BLaER1 (cell line): ENCODE measurements around the gene NAA38.

ENCODE experiments used
- H3K27ac ChIP-seq: shearing (Covaris generic); formaldehyde crosslinking; 2 replicates; pipeline ENCODE4 v1.8.1; 2022
- H3K27me3 ChIP-seq: shearing (Covaris generic); formaldehyde crosslinking; 2 replicates; pipeline ENCODE4 v1.8.1; 2022
- H3K36me3 ChIP-seq: shearing (Covaris generic); formaldehyde crosslinking; 2 replicates; pipeline ENCODE4 v1.8.1; 2022
- H3K4me1 ChIP-seq: shearing (Covaris generic); formaldehyde crosslinking; 2 replicates; pipeline ENCODE4 v1.8.1; 2022
- H3K4me2 ChIP-seq: shearing (Covaris generic); formaldehyde crosslinking; 2 replicates; pipeline ENCODE4 v1.8.1; 2022
- H3K4me3 ChIP-seq: shearing (Covaris generic); formaldehyde crosslinking; 2 replicates; pipeline ENCODE4 v1.8.1; 2022
- H3K9ac ChIP-seq: shearing (Covaris generic); formaldehyde crosslinking; 2 replicates; pipeline ENCODE4 v1.8.1; 2022
- H3K9me3 ChIP-seq: shearing (Covaris generic); formaldehyde crosslinking; 2 replicates; pipeline ENCODE4 v1.8.1; 2022
- H4K20me1 ChIP-seq: shearing (Covaris generic); formaldehyde crosslinking; 2 replicates; pipeline ENCODE4 v1.8.1; 2022
- Cebpa-rat ChIP-seq: shearing (Covaris generic); IDR thresholded peaks from 2 replicates; pipeline ENCODE4 v1.8.1; 2022

The NAA38 gene

DNA sequence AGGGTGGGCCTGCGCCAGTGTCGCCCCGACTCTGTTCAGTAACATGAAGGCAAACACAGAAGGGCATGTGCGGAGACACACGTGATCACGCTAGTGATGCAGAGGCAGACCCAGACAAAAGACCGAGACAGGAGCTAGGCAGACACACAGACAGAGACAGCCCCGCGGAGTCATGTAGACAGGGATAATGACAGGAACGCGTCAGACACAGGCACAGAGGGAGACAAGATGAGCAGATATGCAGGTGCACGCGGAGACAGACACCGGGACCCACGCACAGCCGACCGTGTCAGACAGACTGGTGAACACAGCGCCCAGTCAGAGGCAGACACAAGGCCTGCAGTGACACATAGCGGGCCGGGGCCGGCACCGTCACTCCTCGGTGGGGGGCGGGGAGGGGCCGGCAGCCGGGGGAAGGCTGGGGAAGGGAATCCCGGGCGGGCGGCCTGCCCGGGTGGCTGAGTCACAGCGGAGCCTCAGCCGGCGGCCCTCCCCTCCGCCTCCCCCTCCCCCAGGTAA, 15.9 kb downstream of the NAA38 start:
- Histone ChIP-seq H3K36me3 (peaks cover 29% of the 10 kb centered on the region), H4K20me1 (peaks cover 74% of the 10 kb centered on the region), H3K27ac (peak overlapping the region; percentile 94), H3K4me2 (peak overlapping the region; percentile 99), H3K9ac (peak overlapping the region; percentile 91), H3K27me3 (no peaks in the 10 kb centered on the region), H3K9me3 (no peaks in the 10 kb centered on the region), H3K4me1 (peaks cover 50% of the 10 kb centered on the region), H3K4me3 (peak overlapping the region; percentile 78)
- TF ChIP-seq Cebpa-rat, result no peak

DNA sequence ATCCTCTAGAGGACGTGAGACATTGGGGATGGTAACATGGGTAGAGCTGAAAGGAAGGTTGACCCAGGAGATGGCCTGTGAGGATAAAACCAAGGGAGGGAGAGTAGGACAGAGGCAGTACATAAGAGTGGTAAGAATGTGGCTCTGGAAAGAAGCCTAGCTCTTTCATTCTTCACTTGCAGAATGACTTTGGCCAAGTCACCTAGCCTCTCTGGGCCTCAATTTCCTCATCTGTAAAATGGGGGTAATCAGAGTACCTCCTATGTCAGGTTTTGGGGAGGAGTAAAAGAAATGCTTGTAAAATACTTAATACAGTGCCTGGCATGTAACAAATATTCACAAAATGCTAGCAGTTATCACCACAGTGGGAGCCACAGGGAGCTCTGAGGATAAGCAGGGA, 16.5 kb downstream of the NAA38 start:
- H3K27me3 ChIP-seq, result no peaks in the 10 kb centered on the region
- peaks cover 23% of the 10 kb centered on the region for H3K36me3 ChIP-seq
- no peaks in the 10 kb centered on the region for H3K9me3 ChIP-seq
- peak overlapping the region; percentile 99 for H3K4me2 ChIP-seq
- peak overlapping the region; percentile 78 for H3K4me3 ChIP-seq
- peak overlapping the region; percentile 94 for H3K27ac ChIP-seq
- H3K4me1 ChIP-seq, result peaks cover 50% of the 10 kb centered on the region
- peak overlapping the region; percentile 91 for H3K9ac ChIP-seq
- peaks cover 68% of the 10 kb centered on the region for H4K20me1 ChIP-seq
- no peak for TF ChIP-seq Cebpa-rat

DNA sequence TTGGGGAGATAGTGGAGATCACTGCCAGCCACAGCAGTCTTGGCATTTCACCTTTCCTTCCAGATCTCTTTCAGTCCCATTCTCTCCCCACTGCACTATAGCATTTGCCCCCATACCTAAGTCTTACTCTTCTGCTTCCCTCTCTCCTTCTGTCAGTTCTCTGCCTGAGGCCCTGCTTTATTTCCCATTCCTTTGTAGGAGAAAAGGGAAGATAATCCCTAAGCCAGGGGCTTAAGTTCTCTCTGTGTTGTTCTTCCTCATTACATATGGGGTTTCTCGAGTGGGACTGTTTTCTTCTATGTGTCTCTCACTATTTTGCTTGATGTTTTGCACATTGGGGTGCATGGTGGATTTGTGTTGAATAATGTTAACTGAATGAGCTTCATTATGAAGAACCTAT, 16.9 kb downstream of the NAA38 start:
- peaks cover 47% of the 10 kb centered on the region for H3K4me1 ChIP-seq
- H4K20me1 ChIP-seq, result peaks cover 64% of the 10 kb centered on the region
- no peak for TF ChIP-seq Cebpa-rat
- peak overlapping the region; percentile 94 for H3K27ac ChIP-seq
- H3K4me2 ChIP-seq, result peak overlapping the region; percentile 99
- H3K4me3 ChIP-seq, result peak overlapping the region; percentile 78
- H3K9ac ChIP-seq, result peak overlapping the region; percentile 91
- no peaks in the 10 kb centered on the region for H3K9me3 ChIP-seq
- peaks cover 19% of the 10 kb centered on the region for H3K36me3 ChIP-seq
- H3K27me3 ChIP-seq, result no peaks in the 10 kb centered on the region

DNA sequence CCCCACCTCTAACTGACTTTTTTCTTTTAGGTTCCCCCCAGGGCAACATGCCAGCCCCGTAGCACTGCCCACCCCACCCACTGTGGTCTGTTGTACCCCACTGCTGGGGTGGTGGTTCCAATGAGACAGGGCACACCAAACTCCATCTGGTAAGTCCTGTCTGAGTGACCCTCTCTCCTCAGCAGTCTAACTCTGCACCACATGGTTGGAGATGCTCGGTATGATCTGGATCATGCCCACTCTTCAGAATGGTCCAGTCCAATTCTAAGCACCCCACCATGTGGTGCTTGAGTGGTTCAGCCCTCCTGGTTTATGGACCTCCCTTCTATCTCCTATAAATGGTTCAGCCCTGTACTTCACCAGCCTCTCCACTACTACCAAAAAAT, 17.5 kb downstream of the NAA38 start:
- Histone ChIP-seq H3K27ac (peak overlapping the region; percentile 84), H3K9ac (peak overlapping the region; percentile 91), H3K27me3 (no peaks in the 10 kb centered on the region), H3K36me3 (peaks cover 13% of the 10 kb centered on the region), H3K4me2 (peak overlapping the region; percentile 99), H3K4me1 (peaks cover 42% of the 10 kb centered on the region), H4K20me1 (peaks cover 58% of the 10 kb centered on the region), H3K4me3 (peak overlapping the region; percentile 78; the same call in 1 of the 2 replicates), H3K9me3 (no peaks in the 10 kb centered on the region)
- TF ChIP-seq Cebpa-rat, result no peak

DNA sequence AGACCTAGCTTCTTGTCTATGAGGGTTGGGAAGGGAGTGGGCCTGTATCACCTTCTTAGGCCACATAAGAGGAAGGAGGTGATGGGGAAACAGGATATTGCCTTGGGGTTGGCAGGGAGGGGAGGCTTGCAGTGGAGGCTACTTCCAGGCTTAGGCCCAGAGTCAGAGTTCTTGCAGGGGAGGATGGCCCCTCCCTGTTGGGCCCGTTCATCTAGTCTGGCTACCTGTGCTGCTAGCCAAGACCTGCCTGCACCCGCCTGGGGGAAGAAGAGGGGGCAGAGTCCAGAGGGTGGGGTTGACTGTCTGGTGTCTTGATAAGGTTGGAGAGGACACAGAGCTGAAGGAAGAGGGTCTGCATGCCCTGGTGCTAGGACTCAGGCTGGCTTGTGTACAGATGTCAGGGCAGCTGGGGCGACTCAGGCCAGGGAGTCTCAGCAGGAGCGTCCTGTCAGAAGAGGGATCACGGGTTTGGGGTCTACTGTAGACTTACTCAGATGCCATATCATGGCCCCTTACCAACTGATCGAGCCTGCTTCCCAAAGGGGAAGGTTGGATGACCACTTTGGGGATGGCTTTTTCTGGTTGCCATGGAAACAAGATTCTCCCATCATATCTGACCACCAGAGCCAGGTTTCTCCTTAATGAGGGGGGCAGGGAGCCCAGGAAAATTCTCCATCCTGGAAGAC, 18.0 kb downstream of the NAA38 start:
- H4K20me1 ChIP-seq, result peaks cover 53% of the 10 kb centered on the region
- peaks cover 13% of the 10 kb centered on the region for H3K36me3 ChIP-seq
- no peaks in the 10 kb centered on the region for H3K27me3 ChIP-seq
- no peak for TF ChIP-seq Cebpa-rat
- H3K4me3 ChIP-seq, result peak overlapping the region; percentile 78
- H3K9me3 ChIP-seq, result no peaks in the 10 kb centered on the region
- peak overlapping the region; percentile 84 for H3K27ac ChIP-seq
- H3K9ac ChIP-seq, result peak overlapping the region; percentile 91
- H3K4me1 ChIP-seq, result peaks cover 40% of the 10 kb centered on the region
- H3K4me2 ChIP-seq, result peak overlapping the region; percentile 99

DNA sequence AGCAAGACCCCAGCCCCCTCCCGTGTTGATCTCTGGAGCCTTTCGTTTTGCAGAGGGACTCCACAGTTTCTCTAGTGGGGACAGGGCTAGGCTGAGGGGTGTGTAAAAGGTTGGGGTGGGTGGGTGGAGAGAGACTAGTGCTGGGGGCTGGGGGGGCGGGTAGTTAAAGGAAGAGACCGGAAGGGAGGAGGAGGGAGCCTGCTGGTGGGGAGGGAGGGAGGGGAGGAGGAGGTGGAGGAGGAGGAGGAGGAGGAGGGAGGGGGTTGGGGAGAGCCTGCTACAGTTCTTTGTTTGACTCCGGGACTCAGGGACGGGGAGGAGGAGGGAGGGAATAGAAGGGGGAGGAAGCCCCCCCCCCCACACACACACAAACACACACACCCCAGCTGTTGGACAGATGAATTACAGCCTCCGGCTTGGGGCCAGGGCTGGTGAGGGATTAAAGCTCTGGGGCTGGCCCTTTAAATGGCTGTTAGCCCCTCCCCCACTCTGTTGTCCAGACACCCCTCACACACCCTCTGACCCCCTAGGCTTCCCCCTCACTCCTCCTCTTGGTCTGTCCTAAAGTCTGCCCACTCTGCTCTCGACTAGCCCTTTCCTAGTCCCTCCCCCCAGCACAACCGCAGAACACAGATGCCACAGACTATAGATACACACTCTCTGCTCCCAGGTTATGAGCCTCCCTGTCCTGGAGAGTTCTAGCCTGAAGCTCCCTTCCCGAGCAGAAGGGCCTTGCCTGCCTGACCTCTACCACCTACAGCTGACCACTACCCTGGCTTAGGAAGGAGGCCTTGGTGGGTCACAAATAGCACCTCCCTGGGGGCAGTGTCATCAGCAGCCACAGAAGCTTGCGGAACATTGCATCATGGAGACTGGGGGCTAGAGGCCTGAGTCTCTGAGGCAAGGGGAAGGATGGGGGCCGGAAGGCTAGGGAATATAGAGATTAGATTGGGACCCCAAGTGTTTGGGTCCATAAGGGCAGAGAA, 19.0 kb downstream of the NAA38 start:
- peak; percentile 83 for TF ChIP-seq Cebpa-rat
- peaks cover 13% of the 10 kb centered on the region for H3K36me3 ChIP-seq
- H3K27me3 ChIP-seq, result no peaks in the 10 kb centered on the region
- H3K4me1 ChIP-seq, result peaks cover 42% of the 10 kb centered on the region
- peak overlapping the region; percentile 84 for H3K4me3 ChIP-seq
- H4K20me1 ChIP-seq, result peaks cover 44% of the 10 kb centered on the region
- peak overlapping the region; percentile 99 for H3K4me2 ChIP-seq
- peak overlapping the region; percentile 96 for H3K27ac ChIP-seq
- no peaks in the 10 kb centered on the region for H3K9me3 ChIP-seq
- H3K9ac ChIP-seq, result peak overlapping the region; percentile 91

DNA sequence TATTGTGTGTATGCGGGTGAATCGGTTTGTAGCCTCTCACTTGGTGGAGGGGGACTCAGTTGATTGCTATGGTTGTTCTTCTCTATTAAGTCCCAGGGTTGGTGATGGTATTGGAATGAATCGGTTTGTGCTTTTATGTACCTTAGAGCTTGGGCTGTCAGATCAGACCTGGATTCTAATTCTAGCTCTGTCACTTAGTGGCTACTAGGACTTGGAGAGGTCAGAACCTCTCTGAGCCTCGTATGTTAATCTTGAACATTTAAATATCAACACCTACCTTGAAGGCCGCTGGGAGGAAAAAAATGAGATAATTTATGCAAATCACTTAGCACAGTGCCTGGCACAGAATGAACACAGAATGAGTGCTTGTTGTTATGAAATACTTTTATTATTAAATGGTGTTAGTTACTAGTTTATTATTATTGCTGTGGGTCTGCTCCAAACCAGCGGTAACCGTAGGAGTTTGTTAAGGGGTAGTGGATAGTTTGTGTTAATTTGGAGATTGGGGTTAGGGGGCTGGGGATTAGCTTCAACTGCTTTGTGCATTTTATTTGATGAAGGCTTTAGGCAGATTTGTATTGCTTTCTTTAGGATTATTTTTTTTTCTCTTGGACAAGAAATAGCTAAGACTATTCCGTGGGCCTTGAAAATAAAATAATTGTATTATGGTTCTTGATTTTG, 19.8 kb downstream of the NAA38 start:
- Histone ChIP-seq H3K27me3 (no peaks in the 10 kb centered on the region), H3K9ac (peak overlapping the region; percentile 90), H3K4me2 (peak overlapping the region; percentile 97), H3K9me3 (no peaks in the 10 kb centered on the region), H4K20me1 (peaks cover 35% of the 10 kb centered on the region), H3K27ac (peak overlapping the region; percentile 96), H3K4me1 (peaks cover 51% of the 10 kb centered on the region), H3K36me3 (peaks cover 13% of the 10 kb centered on the region), H3K4me3 (peak overlapping the region; percentile 84)
- no peak for TF ChIP-seq Cebpa-rat

DNA sequence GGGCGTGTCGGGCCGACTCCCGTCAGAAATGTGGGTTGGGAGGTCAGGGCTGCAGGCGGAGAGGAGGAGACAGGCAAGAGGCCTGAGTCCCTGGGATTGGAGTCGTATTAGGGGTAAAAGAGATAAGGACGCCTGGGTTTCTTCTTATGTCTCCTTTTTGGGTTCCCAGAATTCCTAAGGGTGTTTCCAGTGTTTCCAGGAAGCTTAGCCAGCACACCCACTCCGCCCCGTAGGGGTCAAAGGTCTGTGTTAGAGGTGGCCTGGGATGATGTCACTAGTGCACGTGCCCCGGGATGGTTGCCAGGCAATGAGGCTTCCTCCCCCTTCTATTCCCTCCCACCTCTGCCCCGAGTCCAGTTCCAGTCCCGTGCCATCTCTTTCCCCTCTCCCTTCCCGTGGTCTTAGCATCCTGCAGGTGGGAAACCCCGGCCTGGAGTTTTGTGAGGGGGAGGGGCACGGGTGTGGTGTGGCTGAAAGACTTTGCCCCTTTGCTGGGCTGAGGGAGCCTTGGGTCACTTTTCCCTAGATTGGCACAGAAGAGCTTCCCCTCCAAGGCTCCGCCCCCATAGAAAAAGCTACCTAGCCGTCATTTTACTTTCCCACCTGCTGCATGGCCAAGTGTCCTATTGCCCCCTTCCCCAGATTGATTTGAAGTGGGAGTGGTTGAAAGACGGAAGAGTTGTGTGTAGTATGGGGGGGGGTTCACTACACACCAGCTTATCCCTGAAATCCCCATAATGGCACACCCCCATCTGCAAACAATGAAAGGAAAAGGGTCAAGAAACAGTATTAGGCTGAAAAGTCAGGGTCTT, 20.6 kb downstream of the NAA38 start:
- H3K4me1 ChIP-seq, result peaks cover 53% of the 10 kb centered on the region
- H3K9me3 ChIP-seq, result no peaks in the 10 kb centered on the region
- no peaks in the 10 kb centered on the region for H3K27me3 ChIP-seq
- H4K20me1 ChIP-seq, result peaks cover 31% of the 10 kb centered on the region
- peak overlapping the region; percentile 96 for H3K27ac ChIP-seq
- H3K36me3 ChIP-seq, result peaks cover 13% of the 10 kb centered on the region
- H3K4me3 ChIP-seq, result peak overlapping the region; percentile 84
- TF ChIP-seq Cebpa-rat, result no peak
- H3K9ac ChIP-seq, result peak overlapping the region; percentile 90
- H3K4me2 ChIP-seq, result peak overlapping the region; percentile 97
